NCI-H345 (cell line): ENCODE data around the gene ACSS2.
A peak's percentile ranks its signal among the peaks of the same experiment; 100 is the strongest.

Source experiments
- DNase-seq: peaks from one replicate; lab custom pipeline; 2025; lab: John Stamatoyannopoulos, UW

The ACSS2 gene

GRCh38 chr20:34949120-34949519 lies 72.7 kb downstream of the ACSS2 start:
- no peak for DNase-seq

- no peak for DNase-seq
Measured at GRCh38 chr20:34951252-34951651, 74.8 kb downstream of the ACSS2 start.

GRCh38 chr20:34951652-34952051 lies 75.2 kb downstream of the ACSS2 start:
- DNase-seq = no peak

GRCh38 chr20:34952671-34953070 lies 76.3 kb downstream of the ACSS2 start:
- no peak for DNase-seq

GRCh38 chr20:34953960-34954359 lies 77.5 kb downstream of the ACSS2 start:
- no peak for DNase-seq

- peak; percentile 56 for DNase-seq
Measured at GRCh38 chr20:34954904-34955230, 78.5 kb downstream of the ACSS2 start.

- DNase-seq = peak; percentile 97
Measured at GRCh38 chr20:34955231-34956040, 79.0 kb downstream of the ACSS2 start, which contains the start of the genes GSS and MYH7B. GSS (minus strand) TSS chr20:34955806; CDS start chr20:34951852, 3,954 bp downstream. MYH7B (plus strand) TSS chr20:34955868; CDS start chr20:34978006, 22,138 bp downstream.

- DNase-seq = no peak
Measured at GRCh38 chr20:34956041-34956458, 79.6 kb downstream of the ACSS2 start.

GRCh38 chr20:34956751-34957472 lies 80.5 kb downstream of the ACSS2 start:
- no peak for DNase-seq

GRCh38 chr20:34964486-34964885 lies 88.1 kb downstream of the ACSS2 start:
- DNase-seq = no peak

- DNase-seq = no peak
Measured at GRCh38 chr20:34965051-34965450, 88.6 kb downstream of the ACSS2 start.

- no peak for DNase-seq
Measured at GRCh38 chr20:34967421-34967820, 91.0 kb downstream of the ACSS2 start.

GRCh38 chr20:34968042-34968775 lies 91.8 kb downstream of the ACSS2 start:
- DNase-seq = no peak

- no peak for DNase-seq
Measured at GRCh38 chr20:34970193-34970840, 93.9 kb downstream of the ACSS2 start.

GRCh38 chr20:34970846-34971560 lies 94.6 kb downstream of the ACSS2 start:
- DNase-seq = no peak

- DNase-seq = no peak
Measured at GRCh38 chr20:34971561-34972235, 95.3 kb downstream of the ACSS2 start.

- DNase-seq = no peak
Measured at GRCh38 chr20:34974246-34974645, 97.8 kb downstream of the ACSS2 start.

- no peak for DNase-seq
Measured at GRCh38 chr20:34976286-34976685, 99.9 kb downstream of the ACSS2 start.
